HG03097 (cell line): ENCODE measurements around the gene SYCE3.
"Not testable (repeated sequence)": the region's sequence is repeated elsewhere in the genome, so short reads cannot be mapped to it uniquely, and the experiment has no call there.

Experiments used
- ATAC-seq: cut with Tn5 transposase; IDR thresholded peaks from one replicate; pipeline ENCODE4 v1.9.1; 2021; ENCODE audit not compliant: unreplicated experiment, low FRiP score

SYCE3 gene

DNA sequence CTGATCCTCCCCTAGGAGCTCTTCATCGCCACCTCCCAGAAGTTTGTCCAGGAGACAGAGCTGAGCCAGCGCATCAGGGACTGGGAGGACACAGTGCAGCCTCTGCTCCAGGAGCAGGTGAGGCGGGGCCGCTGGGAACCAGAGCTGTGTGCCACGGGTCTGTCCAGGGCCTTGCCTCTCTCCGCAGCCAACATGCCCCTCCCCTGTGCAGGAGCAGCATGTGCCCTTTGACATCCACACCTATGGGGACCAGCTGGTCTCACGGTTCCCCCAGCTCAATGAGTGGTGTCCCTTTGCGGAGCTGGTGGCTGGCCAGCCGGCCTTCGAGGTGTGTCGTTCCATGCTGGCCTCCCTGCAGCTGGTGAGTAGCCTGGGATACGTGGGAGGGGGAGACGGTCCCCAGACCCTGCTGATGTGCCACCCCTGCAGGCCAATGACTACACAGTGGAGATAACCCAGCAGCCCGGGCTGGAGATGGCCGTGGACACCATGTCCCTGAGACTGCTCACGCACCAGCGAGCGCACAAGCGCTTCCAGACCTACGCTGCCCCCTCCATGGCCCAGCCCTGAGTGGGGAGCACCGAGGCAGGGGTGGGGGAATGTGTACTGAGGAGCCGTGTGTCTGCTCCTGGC, 39.8 kb downstream of the SYCE3 start:
- ATAC-seq: no peak

DNA sequence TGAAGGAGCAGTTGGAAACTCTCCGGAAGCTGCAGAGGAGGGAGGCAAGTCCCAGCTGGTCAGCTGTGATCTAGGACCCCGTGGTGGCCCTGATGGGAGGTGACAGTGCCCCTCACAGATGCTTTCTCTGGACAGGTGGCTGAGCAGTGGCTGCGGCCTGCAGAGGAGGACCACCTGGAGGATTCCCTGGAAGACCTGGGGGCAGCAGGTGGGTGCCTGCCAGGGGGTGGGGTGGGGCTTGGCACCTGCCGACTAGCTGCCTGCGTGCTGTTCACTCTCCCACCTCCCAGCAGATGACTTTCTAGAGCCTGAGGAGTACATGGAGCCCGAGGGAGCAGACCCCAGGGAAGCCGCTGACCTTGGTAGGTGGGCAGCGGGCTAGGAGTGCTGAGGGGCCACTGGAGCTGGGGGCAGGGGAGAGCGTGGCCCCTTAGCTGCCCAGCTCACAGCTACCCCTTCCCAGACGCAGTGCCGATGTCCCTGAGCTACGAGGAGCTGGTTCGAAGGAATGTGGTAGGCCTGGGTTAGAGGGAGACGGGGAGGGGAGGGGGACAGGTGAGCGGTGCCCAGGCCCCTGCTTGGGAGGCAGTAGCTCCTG, 40.4 kb downstream of the SYCE3 start:
- ATAC-seq: no peak

DNA sequence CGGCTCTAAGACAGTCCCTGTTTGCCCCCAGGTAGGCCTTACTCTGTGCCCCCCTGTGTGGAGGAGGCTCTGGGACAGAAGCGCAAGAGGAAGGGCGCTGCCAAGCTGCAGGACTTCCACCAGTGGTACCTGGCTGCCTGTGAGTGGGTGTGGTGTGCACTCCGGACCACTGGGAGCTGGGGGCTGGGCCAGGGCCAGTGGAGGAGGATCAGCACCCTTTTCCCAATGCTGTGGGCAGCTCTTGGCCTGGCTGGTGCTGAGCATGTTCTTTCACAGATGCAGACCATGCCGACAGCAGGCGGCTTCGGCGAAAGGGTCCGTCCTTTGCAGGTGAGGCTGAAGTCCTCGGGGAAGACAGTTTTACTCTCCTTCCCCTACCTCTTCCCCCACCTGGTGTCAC, 41.0 kb downstream of the SYCE3 start:
- no peak for ATAC-seq

DNA sequence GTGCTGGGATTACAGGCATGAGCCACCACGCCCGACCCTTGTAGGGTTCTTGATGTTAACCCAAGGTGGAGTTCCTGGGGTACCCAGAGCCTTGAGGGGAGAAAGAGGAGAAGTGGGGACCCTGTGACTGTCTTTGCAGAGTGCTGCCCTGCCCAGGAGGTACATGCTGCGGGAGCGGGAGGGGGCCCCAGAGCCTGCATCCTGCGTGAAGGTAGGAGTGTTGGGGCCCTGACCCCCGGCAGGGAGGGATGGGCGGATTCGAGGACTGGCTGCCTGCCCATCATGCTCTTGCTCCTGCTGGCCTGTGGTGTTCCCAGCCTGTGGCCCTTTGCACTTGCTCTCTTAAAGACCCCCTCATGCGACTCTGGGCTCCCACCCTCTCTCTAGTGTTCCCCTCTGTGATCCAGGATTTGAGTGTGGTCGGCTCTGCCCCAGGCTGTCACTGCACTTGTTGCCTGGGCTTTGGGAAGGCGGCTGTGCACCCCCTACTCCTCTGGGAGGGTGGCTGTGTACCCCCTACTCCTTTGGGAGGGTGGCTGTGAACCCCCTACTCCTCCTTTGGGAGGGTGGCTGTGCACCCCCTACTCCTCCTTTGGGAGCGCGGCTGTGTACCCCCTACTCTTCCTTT, 41.8 kb downstream of the SYCE3 start:
- ATAC-seq: no peak

DNA sequence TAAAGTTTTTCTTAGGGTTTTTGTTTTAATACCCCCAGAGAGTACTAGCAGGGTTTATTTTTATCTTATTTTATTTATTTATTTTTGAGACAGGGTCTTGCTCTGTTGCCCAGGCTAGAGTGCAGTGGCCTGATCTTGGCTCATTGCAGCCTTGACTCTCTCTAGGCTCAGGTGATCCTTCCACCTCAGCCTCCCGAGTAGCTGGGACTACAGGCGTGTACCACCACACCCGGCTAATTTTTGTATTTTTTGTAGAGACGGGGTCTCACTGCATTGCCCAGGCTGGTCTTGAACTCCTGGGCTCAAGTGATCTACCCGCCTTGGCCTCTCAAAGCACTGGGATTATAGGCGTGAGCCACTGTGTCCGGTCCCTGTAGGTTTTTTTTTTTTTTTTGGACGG, 42.5 kb downstream of the SYCE3 start:
- not testable (repeated sequence) for ATAC-seq

DNA sequence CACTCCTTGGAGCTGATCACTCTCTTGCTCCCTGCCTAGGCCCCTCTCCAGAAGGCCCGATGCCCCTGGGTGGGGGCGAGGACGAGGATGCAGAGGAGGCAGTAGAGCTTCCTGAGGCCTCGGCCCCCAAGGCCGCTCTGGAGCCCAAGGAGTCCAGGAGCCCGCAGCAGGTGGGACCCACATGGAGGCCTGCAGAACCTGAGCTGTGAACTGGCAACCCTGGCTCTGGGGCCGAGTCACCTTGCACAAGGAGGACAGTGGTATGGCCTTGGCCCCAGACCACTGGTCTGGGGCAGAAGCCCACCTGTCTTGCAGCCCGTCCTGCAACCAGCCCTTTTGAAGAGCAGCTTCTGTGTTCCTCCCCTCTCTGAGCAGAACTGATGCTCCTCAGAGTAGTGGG, 43.6 kb downstream of the SYCE3 start:
- no peak for ATAC-seq

DNA sequence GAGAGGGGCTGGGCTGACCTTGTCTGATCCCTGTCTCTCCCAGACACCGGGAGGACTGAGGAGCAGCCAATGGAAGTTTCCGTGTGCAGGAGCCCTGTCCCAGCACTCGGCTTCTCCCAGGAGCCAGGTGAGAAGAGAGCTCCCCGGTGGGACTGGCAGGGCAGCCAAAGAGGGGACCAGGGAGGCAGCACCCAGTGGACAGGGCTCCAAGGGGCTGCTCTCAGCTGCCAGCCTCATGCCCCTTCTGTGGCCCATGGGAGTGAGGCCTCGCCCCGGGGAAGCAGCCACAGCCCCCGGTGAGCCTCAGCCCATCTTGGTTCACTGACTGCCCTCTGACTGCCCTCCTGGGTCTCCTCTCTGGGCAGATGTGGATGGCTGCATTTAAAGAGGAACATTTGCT, 44.1 kb downstream of the SYCE3 start:
- ATAC-seq: no peak

DNA sequence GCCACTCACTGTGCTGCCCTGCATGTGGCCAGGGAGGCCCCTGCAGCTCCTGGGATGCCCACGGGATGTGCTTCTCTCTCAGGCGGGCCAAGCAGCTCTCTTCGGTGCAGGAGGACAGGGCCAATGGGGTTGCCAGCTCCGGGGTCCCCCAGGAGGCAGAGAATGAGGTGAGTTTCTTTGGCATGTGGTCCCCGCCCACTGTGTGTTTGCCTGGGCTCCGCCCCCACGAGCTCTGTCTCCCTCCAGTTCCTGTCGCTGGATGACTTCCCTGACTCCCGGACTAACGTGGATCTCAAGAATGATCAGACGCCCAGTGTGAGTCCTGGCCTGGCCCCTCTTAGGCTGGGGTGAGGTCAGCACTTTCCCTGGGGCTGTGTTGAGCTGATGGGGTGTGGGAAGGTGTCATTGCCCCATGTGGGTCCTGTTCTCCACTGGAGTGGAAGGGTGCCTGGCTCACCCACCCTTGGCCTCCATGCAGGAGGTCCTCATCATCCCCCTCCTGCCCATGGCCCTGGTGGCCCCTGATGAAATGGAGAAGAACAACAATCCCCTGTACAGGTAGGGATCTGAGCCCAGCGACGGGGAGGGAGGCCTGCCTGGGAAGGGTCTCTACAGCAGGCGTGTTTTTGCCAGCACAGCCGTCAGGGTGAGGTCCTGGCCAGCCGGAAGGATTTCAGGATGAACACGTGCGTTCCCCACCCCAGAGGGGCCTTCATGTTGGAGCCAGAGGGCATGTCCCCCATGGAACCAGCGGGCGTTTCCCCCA, 45.0 kb downstream of the SYCE3 start:
- ATAC-seq: no peak

DNA sequence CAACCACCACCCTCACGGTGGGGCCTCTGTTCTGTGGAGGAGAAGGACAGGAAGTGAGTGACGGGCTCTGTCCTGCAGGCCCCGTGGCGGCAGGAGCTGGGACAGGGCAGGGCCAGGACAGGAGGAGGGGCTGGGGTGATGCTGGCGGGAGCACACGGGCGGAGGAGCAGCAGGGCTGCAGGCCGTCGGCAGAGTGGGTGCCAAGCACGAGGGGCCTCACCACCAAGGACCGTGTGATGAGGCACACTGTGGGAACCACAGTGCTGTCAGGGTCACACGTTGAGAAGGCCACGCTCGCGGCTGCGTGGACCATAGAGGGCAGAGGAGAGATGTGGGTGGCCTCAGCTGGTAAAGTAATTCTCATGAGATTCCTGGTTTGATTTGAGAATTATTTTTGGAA, 45.8 kb downstream of the SYCE3 start:
- ATAC-seq: no peak

DNA sequence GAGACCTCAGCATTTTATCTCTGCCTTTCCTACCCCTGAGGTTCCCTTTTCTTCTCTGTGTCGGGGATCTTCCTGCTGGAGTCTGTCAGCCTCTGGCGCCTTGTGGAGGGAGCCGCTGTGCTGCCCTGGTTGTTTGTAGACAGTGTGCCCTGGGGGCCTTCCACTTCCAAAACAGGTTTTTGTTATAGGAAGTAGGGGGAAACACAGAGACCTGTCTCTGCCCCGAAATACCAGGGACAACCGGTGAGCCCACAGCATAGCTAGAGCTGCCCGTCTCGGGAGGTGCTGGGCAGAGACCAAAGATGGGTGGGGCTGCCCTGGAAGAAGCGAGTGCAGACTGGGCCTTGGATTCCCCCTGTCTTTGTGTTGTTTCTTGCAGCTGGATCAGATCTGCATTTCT, 46.7 kb downstream of the SYCE3 start:
- ATAC-seq: no peak

DNA sequence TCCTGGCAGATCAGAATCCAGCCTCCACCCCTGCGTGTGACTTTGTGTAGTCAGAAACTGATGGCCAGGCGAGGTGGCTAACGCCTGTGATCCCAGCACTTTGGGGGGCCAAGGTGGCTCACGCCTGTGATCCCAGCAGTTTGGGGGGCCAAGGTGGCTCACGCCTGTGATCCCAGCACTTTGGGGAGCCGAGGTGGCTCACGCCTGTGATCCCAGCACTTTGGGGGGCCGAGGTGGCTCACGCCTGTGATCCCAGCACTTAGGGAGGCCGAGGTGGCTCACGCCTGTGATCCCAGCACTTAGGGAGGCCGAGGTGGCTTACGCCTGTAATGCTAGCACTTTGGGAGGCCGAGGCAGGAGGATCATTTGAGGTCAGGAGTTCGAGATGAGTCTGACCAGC, 49.5 kb downstream of the SYCE3 start:
- ATAC-seq: no peak

DNA sequence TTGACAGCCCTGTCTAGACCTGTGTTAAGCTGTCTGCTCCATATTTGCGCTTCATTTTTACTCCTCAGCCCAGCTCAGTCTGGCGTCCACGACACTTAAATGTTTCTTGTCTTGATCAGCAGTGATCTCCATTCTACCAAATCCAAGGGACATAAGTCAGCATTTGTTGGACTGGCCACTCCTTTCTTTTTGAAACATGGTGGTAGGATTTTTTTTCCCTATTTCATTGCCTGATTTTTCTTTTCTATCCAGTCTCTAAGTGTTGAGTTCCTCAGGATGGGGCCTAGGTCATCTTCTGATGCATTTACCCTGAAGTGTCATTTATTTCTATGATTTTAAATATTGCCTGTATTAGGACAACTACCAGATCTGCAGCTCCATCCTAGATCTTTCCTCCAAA, 53.8 kb downstream of the SYCE3 start:
- no peak for ATAC-seq

DNA sequence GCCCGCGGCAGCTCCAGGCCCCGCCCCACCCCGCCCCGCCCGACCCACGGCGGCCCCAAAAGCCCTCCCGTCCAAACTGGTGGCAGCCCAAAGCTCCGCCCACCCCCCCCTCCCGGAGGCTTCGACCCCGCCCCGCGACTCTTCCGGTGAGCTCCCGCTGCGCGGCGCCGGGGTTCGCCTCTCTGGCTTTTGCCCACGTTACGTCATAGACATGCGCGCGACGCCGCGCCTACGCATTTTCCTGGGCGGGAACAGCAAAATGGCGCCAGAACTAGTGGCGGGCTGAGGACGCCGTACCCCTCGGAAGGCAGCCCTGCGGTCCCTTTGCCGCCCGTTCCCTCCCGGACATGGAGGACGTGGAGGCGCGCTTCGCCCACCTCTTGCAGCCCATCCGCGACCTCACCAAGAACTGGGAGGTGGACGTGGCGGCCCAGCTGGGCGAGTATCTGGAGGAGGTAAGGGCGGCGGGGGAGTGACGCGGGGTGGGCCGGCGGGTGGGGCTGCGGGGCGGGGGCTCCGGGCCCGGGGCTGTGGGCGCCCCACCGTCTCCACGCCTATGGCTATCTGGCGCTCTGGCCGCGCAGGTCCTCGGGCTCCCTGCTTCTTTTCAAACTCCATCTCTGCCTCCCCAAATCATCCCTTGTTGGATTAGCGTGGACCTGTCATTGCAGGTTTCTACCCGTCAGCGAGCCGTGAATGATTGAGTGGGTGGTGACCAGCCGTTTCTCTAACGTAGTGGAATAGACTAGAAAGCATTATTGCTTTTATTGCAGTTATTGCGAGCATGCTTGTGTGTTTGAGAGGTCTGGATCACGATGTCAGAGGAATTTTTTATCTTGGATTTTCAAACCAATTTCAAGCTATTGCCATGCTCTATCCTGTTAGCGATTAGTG, 54.5 kb downstream of the SYCE3 start, which contains the start of gene NCAPH2:
Gene NCAPH2, plus strand, starts transcription at position 234 of the 894 bp plus-strand sequence. Its CDS starts 114 bp downstream, at position 348.
- peak; percentile 77 for ATAC-seq

DNA sequence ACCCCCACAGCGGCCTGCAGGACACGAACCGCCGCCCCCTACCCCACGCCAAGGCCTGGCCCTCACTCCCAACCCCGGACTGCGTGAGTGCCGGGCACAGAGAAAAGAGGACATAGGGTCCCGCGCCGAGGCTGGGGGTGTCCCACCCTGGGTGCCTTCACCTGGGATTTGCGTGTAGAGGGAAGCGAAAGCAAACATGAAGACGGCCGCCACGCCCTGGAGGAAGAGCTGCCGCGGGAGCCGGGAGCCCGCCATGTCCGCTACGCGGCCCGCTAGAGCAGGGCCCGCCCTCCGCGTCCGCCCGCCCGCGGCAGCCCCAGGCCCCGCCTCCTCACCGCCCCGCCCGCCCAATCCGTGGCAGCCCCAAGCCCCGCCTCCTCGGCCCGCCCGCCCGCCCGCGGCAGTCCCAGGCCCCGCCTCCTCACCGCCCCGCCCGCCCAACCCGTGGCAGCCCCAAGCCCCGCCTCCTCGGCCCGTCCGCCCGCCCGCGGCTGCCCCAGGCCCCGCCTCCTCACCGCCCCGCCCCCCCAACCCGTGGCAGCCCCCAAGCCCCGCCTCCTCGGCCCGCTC, 55.2 kb downstream of the SYCE3 start, which contains the start of gene LMF2:
Gene LMF2, minus strand, starts transcription at position 282 of the 570 bp plus-strand sequence. Its CDS starts 27 bp downstream, at position 255.
- ATAC-seq: peak; percentile 48

DNA sequence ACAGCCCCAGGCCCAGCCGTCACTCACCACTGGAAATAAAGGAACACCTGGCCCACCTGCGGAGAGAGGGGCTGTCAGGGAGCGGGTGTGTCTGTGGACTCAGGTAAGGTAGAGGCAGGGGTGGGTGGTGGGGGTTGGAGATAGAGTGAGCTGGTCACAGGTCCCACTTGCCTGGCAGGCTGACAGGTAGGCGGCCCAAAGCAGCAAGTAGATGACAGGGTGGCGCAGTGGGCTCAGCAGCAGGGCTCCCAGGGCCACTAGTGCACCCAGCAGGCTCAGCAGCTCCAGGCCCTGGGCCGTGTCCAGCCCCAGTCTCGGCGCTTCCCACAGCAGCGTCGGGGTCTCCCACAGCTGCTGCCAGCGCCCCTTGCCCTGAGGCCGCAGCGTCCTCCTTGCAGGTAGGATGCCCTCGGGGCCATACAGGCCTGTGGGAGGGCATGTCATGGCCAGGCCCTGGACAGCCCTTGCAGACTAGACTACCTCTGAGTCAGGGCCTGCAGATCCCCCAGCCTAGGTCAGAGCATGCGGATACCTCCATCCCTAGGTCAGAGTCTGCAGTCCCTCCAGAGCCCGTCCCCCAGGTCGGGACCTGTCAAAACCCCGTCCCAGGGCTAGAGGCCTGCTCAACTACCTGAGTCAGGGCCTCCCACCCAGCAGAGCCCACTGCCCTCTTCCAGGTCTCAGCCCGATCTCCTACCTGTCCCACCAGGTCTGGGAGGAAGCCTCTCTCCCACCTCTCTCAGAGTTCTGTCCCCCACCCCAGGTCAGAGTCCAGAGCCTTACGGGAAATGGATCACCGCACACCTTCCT, 55.9 kb downstream of the SYCE3 start:
- peak; percentile 10 for ATAC-seq

DNA sequence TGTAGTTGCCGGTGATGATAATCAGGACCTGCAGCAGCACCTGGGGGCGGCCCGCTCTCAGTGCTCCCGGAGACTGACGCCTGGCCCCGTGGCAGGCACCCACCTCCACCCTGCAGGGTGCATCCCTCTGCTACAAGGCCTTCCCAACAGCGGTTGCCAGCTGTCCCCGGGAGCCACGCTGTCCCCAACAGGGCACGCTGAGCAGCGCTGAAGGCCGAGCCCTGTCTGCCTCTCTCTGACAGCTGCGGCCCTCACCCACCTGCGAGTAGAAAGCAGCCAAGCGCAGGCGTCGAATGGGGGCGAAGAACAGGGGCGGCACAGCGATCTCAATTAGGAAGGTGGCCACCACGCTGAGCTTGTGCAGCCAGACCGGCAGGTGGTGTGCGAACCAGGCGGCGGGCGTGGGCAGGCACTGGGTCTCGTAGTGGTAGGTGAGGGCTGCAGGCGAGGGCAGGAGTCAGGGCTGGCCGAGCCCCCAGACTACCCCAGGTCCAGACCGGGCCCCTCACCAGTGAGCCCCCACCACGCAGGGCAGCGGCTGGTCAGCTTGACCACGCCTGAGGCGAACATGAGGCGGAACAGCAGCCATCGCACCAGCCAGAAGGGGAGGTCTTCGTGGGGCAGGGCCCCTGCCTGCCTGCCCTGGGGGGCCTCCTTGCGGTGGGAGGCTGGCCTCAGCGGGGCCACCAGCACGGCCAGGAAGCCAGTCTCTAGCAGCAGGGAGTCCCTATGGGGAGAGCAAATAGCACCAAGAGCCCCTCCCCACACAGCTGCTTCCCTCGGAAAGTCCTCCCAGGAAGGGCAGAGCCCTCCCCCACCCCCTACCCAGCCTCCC, 56.7 kb downstream of the SYCE3 start:
- ATAC-seq: no peak

DNA sequence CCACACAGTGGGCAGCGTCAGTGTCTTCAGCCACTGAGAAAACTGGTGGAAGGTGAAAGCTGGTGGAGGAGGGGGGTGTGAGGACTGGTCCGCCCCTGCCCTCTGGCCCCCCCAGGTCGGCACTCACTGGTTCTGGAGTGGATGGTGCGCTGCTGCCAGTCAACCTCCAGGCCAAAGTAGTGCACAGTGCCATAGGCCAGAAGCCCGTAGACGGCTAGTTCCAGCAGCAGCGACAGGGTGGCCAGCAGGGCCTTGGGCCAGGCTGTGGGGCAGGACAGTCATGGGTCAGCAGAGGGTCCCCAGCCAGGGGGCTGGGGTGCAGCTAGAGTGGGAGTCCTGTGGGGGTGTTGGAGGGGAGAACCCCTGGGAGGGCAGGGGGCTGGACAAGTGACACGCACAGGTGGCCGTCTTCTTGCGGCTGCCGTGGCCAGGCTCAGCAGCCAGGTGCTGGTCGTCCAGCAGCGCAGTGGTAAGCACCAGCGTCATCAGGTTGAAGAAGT, 57.4 kb downstream of the SYCE3 start:
- ATAC-seq: no peak
